ENCODE data around the gene UNC5B. TPM values are rescaled to one million over a fixed set of nuclear protein-coding genes. Genes with fewer than 3 reads are reported as not detected.

Gene UNC5B
- total and polyA plus RNA-seq, 2 donors (not counting 1 experiment from before 2014, with no cell fraction given): 2.5 to 60.8 TPM

GRCh38 chr10:71307469-71308085 lies 95.2 kb downstream of the UNC5B start:
- DNase-seq (ENCODE audit: low read depth in 2 of 2): peak in 1 of 2 donors; percentile 27
- Histone ChIP-seq H2AFZ (ENCODE audit: low read length) (no peak overlapping the region), H3K36me3 (ENCODE audit: control insufficient read depth, insufficient read depth, low read length) (no peaks in the 10 kb centered on the region), H3K9me3 (ENCODE audit: control insufficient read depth, insufficient read depth, low read depth, low read length) (no peaks in the 10 kb centered on the region), H3K27me3 (ENCODE audit: control insufficient read depth, insufficient read depth, low read length) (no peaks in the 10 kb centered on the region), H3K27ac (ENCODE audit: insufficient read depth, low read length) (no peak overlapping the region), H3K9ac (ENCODE audit: insufficient read depth, low read length) (no peak overlapping the region), H3K4me2 (ENCODE audit: extremely low read depth, insufficient read depth, low read length) (no peak overlapping the region), H3K4me1 (ENCODE audit: control insufficient read depth, extremely low read depth, insufficient read depth, low read length) (no peaks in the 10 kb centered on the region), H3K4me3 (replicated peaks in 1 of 4; ENCODE audit: control extremely low read depth in 1 of 4, insufficient read depth in 1 of 4, low read depth in 3 of 4, low read length in 4 of 4) (no peak overlapping the region), H3K79me2 (ENCODE audit: control insufficient read depth, insufficient read depth, low read length) (no peaks in the 10 kb centered on the region), H4K20me1 (ENCODE audit: control insufficient read depth, extremely low read depth, insufficient read depth, low read length) (no peaks in the 10 kb centered on the region)
- TF ChIP-seq CTCF (conservative IDR thresholded peaks at IDR 0.05 in 1 of 2, IDR thresholded peaks at IDR 0.05 in 1 of 2; ENCODE audit: low read depth in 1 of 2, low read length in 2 of 2) (no peak), EZH2 (IDR thresholded peaks at IDR 0.05; ENCODE audit: low read length, missing control alignments) (no peak)

GRCh38 chr10:71308244-71308643 lies 95.9 kb downstream of the UNC5B start:
- TF ChIP-seq EZH2 (IDR thresholded peaks at IDR 0.05; ENCODE audit: low read length, missing control alignments) (no peak), CTCF (conservative IDR thresholded peaks at IDR 0.05 in 1 of 2, IDR thresholded peaks at IDR 0.05 in 1 of 2; ENCODE audit: low read depth in 1 of 2, low read length in 2 of 2) (no peak)
- Histone ChIP-seq H3K27ac (ENCODE audit: insufficient read depth, low read length) (no peak overlapping the region), H3K27me3 (ENCODE audit: control insufficient read depth, insufficient read depth, low read length) (no peaks in the 10 kb centered on the region), H2AFZ (ENCODE audit: low read length) (no peak overlapping the region), H4K20me1 (ENCODE audit: control insufficient read depth, extremely low read depth, insufficient read depth, low read length) (no peaks in the 10 kb centered on the region), H3K4me3 (replicated peaks in 1 of 4; ENCODE audit: control extremely low read depth in 1 of 4, insufficient read depth in 1 of 4, low read depth in 3 of 4, low read length in 4 of 4) (no peak overlapping the region), H3K9ac (ENCODE audit: insufficient read depth, low read length) (no peak overlapping the region), H3K4me2 (ENCODE audit: extremely low read depth, insufficient read depth, low read length) (no peak overlapping the region), H3K79me2 (ENCODE audit: control insufficient read depth, insufficient read depth, low read length) (no peaks in the 10 kb centered on the region), H3K4me1 (ENCODE audit: control insufficient read depth, extremely low read depth, insufficient read depth, low read length) (no peaks in the 10 kb centered on the region), H3K9me3 (ENCODE audit: control insufficient read depth, insufficient read depth, low read depth, low read length) (no peaks in the 10 kb centered on the region), H3K36me3 (ENCODE audit: control insufficient read depth, insufficient read depth, low read length) (no peaks in the 10 kb centered on the region)
- DNase-seq (ENCODE audit: low read depth in 2 of 2): no peak

GRCh38 chr10:71308985-71309384 lies 96.6 kb downstream of the UNC5B start:
- Histone ChIP-seq H3K36me3 (ENCODE audit: control insufficient read depth, insufficient read depth, low read length) (no peaks in the 10 kb centered on the region), H3K4me2 (ENCODE audit: extremely low read depth, insufficient read depth, low read length) (no peak overlapping the region), H3K27ac (ENCODE audit: insufficient read depth, low read length) (no peak overlapping the region), H3K27me3 (ENCODE audit: control insufficient read depth, insufficient read depth, low read length) (no peaks in the 10 kb centered on the region), H2AFZ (ENCODE audit: low read length) (no peak overlapping the region), H3K9me3 (ENCODE audit: control insufficient read depth, insufficient read depth, low read depth, low read length) (no peaks in the 10 kb centered on the region), H3K79me2 (ENCODE audit: control insufficient read depth, insufficient read depth, low read length) (no peaks in the 10 kb centered on the region), H3K4me3 (replicated peaks in 1 of 4; ENCODE audit: control extremely low read depth in 1 of 4, insufficient read depth in 1 of 4, low read depth in 3 of 4, low read length in 4 of 4) (no peak overlapping the region), H4K20me1 (ENCODE audit: control insufficient read depth, extremely low read depth, insufficient read depth, low read length) (no peaks in the 10 kb centered on the region), H3K9ac (ENCODE audit: insufficient read depth, low read length) (no peak overlapping the region), H3K4me1 (ENCODE audit: control insufficient read depth, extremely low read depth, insufficient read depth, low read length) (no peaks in the 10 kb centered on the region)
- DNase-seq (ENCODE audit: low read depth in 2 of 2): no peak
- TF ChIP-seq CTCF (conservative IDR thresholded peaks at IDR 0.05 in 1 of 2, IDR thresholded peaks at IDR 0.05 in 1 of 2; ENCODE audit: low read depth in 1 of 2, low read length in 2 of 2) (no peak), EZH2 (IDR thresholded peaks at IDR 0.05; ENCODE audit: low read length, missing control alignments) (no peak)

Measured in fibroblast of lung (primary cell).